GM21786 (cell line): ENCODE measurements around the gene PEX11G.
A peak's percentile ranks its signal among the peaks of the same experiment; 100 is the strongest.

ENCODE experiments used
- ATAC-seq: cut with Tn5 transposase; IDR thresholded peaks from one replicate; pipeline ENCODE4 v1.9.1; 2021; ENCODE audit not compliant: unreplicated experiment

PEX11G gene

GRCh38 chr19:7522072-7522922, 33.5 kb upstream of the PEX11G start, which contains the start of gene MCOLN1:
Gene MCOLN1 (plus strand): TSS chr19:7522624. CDS start chr19:7522751, 127 bp downstream.
- ATAC-seq = peak; percentile 85

- ATAC-seq = no peak
These were observed 32.8 kb upstream of the PEX11G start for GRCh38 chr19:7521551-7522071.

GRCh38 chr19:7520131-7521051, 31.6 kb upstream of the PEX11G start:
- no peak for ATAC-seq

GRCh38 chr19:7519361-7520130, 30.7 kb upstream of the PEX11G start:
- ATAC-seq = no peak

GRCh38 chr19:7516878-7517277, 28.0 kb upstream of the PEX11G start:
- ATAC-seq = no peak

GRCh38 chr19:7516333-7516732, 27.5 kb upstream of the PEX11G start:
- ATAC-seq = no peak

GRCh38 chr19:7515645-7516151, 26.9 kb upstream of the PEX11G start, which contains the start of gene ZNF358:
Gene ZNF358 (plus strand): TSS chr19:7516103. CDS start chr19:7519243, 3,140 bp downstream.
- no peak for ATAC-seq

- ATAC-seq = no peak
These were observed 26.3 kb upstream of the PEX11G start for GRCh38 chr19:7515110-7515644.

GRCh38 chr19:7513809-7514642, 25.2 kb upstream of the PEX11G start:
- no peak for ATAC-seq

GRCh38 chr19:7512400-7512851, 23.6 kb upstream of the PEX11G start:
- no peak for ATAC-seq

- ATAC-seq = no peak
These were observed 20.8 kb upstream of the PEX11G start for GRCh38 chr19:7509625-7510024.

- ATAC-seq = no peak
These were observed 19.0 kb upstream of the PEX11G start for GRCh38 chr19:7507884-7508283.

- no peak for ATAC-seq
These were observed 17.8 kb upstream of the PEX11G start for GRCh38 chr19:7506385-7507328.

- ATAC-seq = no peak
These were observed 17.0 kb upstream of the PEX11G start for GRCh38 chr19:7505682-7506384.

- no peak for ATAC-seq
These were observed 16.4 kb upstream of the PEX11G start for GRCh38 chr19:7505288-7505681.

GRCh38 chr19:7504684-7505083, 15.8 kb upstream of the PEX11G start:
- no peak for ATAC-seq

- no peak for ATAC-seq
These were observed 13.7 kb upstream of the PEX11G start for GRCh38 chr19:7502552-7502951.
